H1 (cell line): ENCODE measurements around the gene TBC1D2B. TPM values are rescaled to one million over a fixed set of nuclear protein-coding genes. Genes with fewer than 3 reads are reported as not detected.

Experiments used
- CTCF ChIA-PET: fragments of 300-600 bp; sonication (Branson Sonifier 250); formaldehyde crosslinking; loops from one replicate; lab custom pipeline; 2021; ENCODE audit not compliant: partially characterized antibody; lab: Charles Lee
- POLR2A ChIA-PET: fragments of 300-600 bp; sonication (Branson Sonifier 250); formaldehyde crosslinking; loops from one replicate; lab custom pipeline; 2021; ENCODE audit warnings: inconsistent platforms; ENCODE audit not compliant: partially characterized antibody; lab: Charles Lee
- DNase-seq, 2 experiments: peaks; one replicate each; pipeline versions ENCODE4 v3.0.0 to v3.0.0-alpha.2; 2010 to 2022; ENCODE audit warnings: low spot score in 2 of 2, low read depth in 1 of 2, mixed read lengths in 1 of 2
- FAIRE-seq: peaks from 2 replicates; lab custom pipeline; 2011; peaks lifted over from hg19 to GRCh38; lab: Jason Lieb, UNC
- H2AFZ ChIP-seq: 2 replicates; pipeline ENCODE4 v1.8.1; 2012; ENCODE audit warnings: low read length, inconsistent platforms
- H2AK5ac ChIP-seq: 2 replicates; pipeline ENCODE4 v1.6.1; 2013; ENCODE audit warnings: low read depth, low read length
- H2BK120ac ChIP-seq: replicated peaks from 2 replicates; pipeline ENCODE3; 2013; ENCODE audit warnings: low read depth, low read length, inconsistent platforms
- H2BK12ac ChIP-seq: 2 replicates; pipeline ENCODE4 v1.6.1; 2013; ENCODE audit warnings: low read depth, low read length
- H2BK15ac ChIP-seq: 2 replicates; pipeline ENCODE4 v1.6.1; 2013; ENCODE audit warnings: low read length
- H2BK20ac ChIP-seq: 2 replicates; pipeline ENCODE4 v1.6.1; 2013; ENCODE audit warnings: low read length
- H2BK5ac ChIP-seq: 2 replicates; pipeline ENCODE4 v1.6.1; 2013; ENCODE audit warnings: low read depth, low read length
- H3K14ac ChIP-seq: 2 replicates; pipeline ENCODE4 v1.6.1; 2013; ENCODE audit warnings: inconsistent platforms; ENCODE audit not compliant: insufficient read length
- H3K18ac ChIP-seq: 2 replicates; pipeline ENCODE4 v1.6.1; 2013; ENCODE audit warnings: low read length; ENCODE audit errors: extremely low read depth
- H3K23ac ChIP-seq: 2 replicates; pipeline ENCODE4 v1.6.1; 2013; ENCODE audit warnings: inconsistent platforms; ENCODE audit not compliant: insufficient read length
- H3K23me2 ChIP-seq: 2 replicates; pipeline ENCODE4 v1.6.1; 2013; ENCODE audit warnings: low read depth, low read length
- H3K27ac ChIP-seq: 2 replicates; pipeline ENCODE4 v1.6.1; 2011; ENCODE audit warnings: low read depth, low read length, inconsistent platforms
- H3K27me3 ChIP-seq, 4 experiments: replicated peaks in 1 of 4; 1 replicate in 1 of 4; 2 replicates in 3 of 4; pipeline versions ENCODE4 v1.6.1 to v1.8.1; 2011 to 2013; ENCODE audit warnings: low read length in 3 of 4, mild to moderate bottlenecking in 3 of 4, inconsistent platforms in 2 of 4, mixed read lengths in 2 of 4, moderate library complexity in 1 of 4; ENCODE audit not compliant: control insufficient read depth in 3 of 4, insufficient read depth in 3 of 4; ENCODE audit errors: extremely low read depth in 1 of 4
- H3K36me3 ChIP-seq, 4 experiments: 2 replicates each; pipeline versions ENCODE4 v1.6.1 to v1.8.1; 2011 to 2013; ENCODE audit warnings: mild to moderate bottlenecking in 4 of 4, low read length in 3 of 4, moderate library complexity in 2 of 4, control low read depth in 1 of 4, inconsistent platforms in 1 of 4; ENCODE audit not compliant: insufficient read depth in 4 of 4, control insufficient read depth in 2 of 4
- H3K4ac ChIP-seq: replicated peaks from 2 replicates; pipeline ENCODE3; 2013; ENCODE audit warnings: low read length, low read depth, mixed read lengths, inconsistent platforms; ENCODE audit not compliant: insufficient read length
- H3K4me1 ChIP-seq, 4 experiments: replicated peaks in 1 of 4; 1 replicate in 1 of 4; 2 replicates in 3 of 4; pipeline versions ENCODE4 v1.6.1 to v1.8.1; 2011 to 2013; ENCODE audit warnings: low read length in 3 of 4, inconsistent platforms in 2 of 4, mixed read lengths in 1 of 4; ENCODE audit not compliant: insufficient read depth in 4 of 4, control insufficient read depth in 3 of 4
- H3K4me2 ChIP-seq, 2 experiments: 2 replicates each; pipeline versions ENCODE4 v1.6.1 to v1.8.1; 2011 to 2013; ENCODE audit warnings: low read depth in 2 of 2, low read length in 2 of 2, control low read depth in 1 of 2, inconsistent platforms in 1 of 2, mild to moderate bottlenecking in 1 of 2; ENCODE audit not compliant: insufficient read depth in 1 of 2
- H3K4me3 ChIP-seq, 4 experiments: fragments of 200-600, 300-600 bp in 1 of 4; sonication (generic), shearing (Covaris generic), sonication (Bioruptor Twin) in 1 of 4; 2 replicates each; pipeline versions ENCODE4 v1.5.1 to v1.8.1; 2011 to 2016; ENCODE audit warnings: low read length in 4 of 4, low read depth in 3 of 4, control low read depth in 2 of 4, inconsistent platforms in 2 of 4, mild to moderate bottlenecking in 2 of 4, mixed read lengths in 1 of 4, moderate library complexity in 1 of 4; ENCODE audit not compliant: insufficient read depth in 2 of 4; ENCODE audit errors: extremely low read depth in 1 of 4
- H3K56ac ChIP-seq: replicated peaks from 2 replicates; pipeline ENCODE3; 2013; ENCODE audit warnings: low read depth, mild to moderate bottlenecking, mixed read lengths, low read length, inconsistent platforms; ENCODE audit not compliant: insufficient read length
- H3K79me1 ChIP-seq: 2 replicates; pipeline ENCODE4 v1.6.1; 2013; ENCODE audit warnings: low read depth, low read length, control low read depth
- H3K79me2 ChIP-seq, 2 experiments: 2 replicates each; pipeline versions ENCODE4 v1.6.1 to v1.8.1; 2012 to 2013; ENCODE audit warnings: low read length in 2 of 2, mild to moderate bottlenecking in 2 of 2, inconsistent platforms in 1 of 2; ENCODE audit not compliant: insufficient read depth in 2 of 2, control insufficient read depth in 1 of 2
- H3K9ac ChIP-seq, 4 experiments: replicated peaks in 1 of 4; 1 replicate in 1 of 4; 2 replicates in 3 of 4; pipeline versions ENCODE4 v1.6.1 to v1.8.1; 2011 to 2013; ENCODE audit warnings: low read depth in 3 of 4, low read length in 3 of 4, control low read depth in 2 of 4, mild to moderate bottlenecking in 2 of 4, moderate library complexity in 2 of 4, inconsistent platforms in 1 of 4; ENCODE audit errors: extremely low read depth in 1 of 4
- H3K9me3 ChIP-seq, 2 experiments: 2 replicates each; pipeline versions ENCODE4 v1.6.1 to v1.8.1; 2012 to 2013; ENCODE audit warnings: mild to moderate bottlenecking in 2 of 2, moderate library complexity in 2 of 2, control low read depth in 1 of 2, inconsistent platforms in 1 of 2, low read depth in 1 of 2, low read length in 1 of 2, mixed read lengths in 1 of 2; ENCODE audit not compliant: insufficient read depth in 2 of 2
- H4K20me1 ChIP-seq, 2 experiments: replicated peaks in 1 of 2; 2 replicates each; pipeline versions ENCODE3 to v1.8.1; 2011 to 2013; ENCODE audit warnings: inconsistent platforms in 2 of 2, low read length in 2 of 2, mild to moderate bottlenecking in 1 of 2; ENCODE audit not compliant: insufficient read depth in 2 of 2, control insufficient read depth in 1 of 2
- H4K5ac ChIP-seq: 2 replicates; pipeline ENCODE4 v1.6.1; 2013; ENCODE audit warnings: low read length, low read depth, mixed read lengths, inconsistent platforms; ENCODE audit not compliant: insufficient read length
- H4K8ac ChIP-seq: 2 replicates; pipeline ENCODE4 v1.8.0; 2013; ENCODE audit warnings: mild to moderate bottlenecking, moderate library complexity, low read length, inconsistent platforms; ENCODE audit not compliant: insufficient read depth; ENCODE audit errors: extremely low read depth
- H4K91ac ChIP-seq: replicated peaks from 2 replicates; pipeline ENCODE3; 2013; ENCODE audit warnings: low read length, mixed read lengths, inconsistent platforms; ENCODE audit not compliant: insufficient read length
- CBX8 ChIP-seq: fragments of 300-800, 300-1000 bp; sonication (generic); IDR thresholded peaks from 2 replicates; pipeline ENCODE4 v1.7.1; 2016; ENCODE audit warnings: low read depth, low read length, borderline replicate concordance
- CHD2 ChIP-seq: IDR thresholded peaks from 2 replicates; pipeline ENCODE4 v1.6.1; 2012; ENCODE audit warnings: low read length, improper control_type of control experiment
- KDM1A ChIP-seq: fragments of 200-600, 300-600 bp; sonication (generic); IDR thresholded peaks from 2 replicates; pipeline ENCODE4 v1.7.1; 2016; ENCODE audit warnings: mild to moderate bottlenecking, low read length, borderline replicate concordance
- MAX ChIP-seq: IDR thresholded peaks from 2 replicates; pipeline ENCODE4 v1.6.1; 2012; ENCODE audit warnings: inconsistent platforms
- SRF ChIP-seq: IDR thresholded peaks from 2 replicates; pipeline ENCODE4 v1.6.1; 2011; ENCODE audit warnings: mild to moderate bottlenecking, low read depth, low read length, moderate library complexity
- TAF1 ChIP-seq: IDR thresholded peaks from 2 replicates; pipeline ENCODE4 v1.6.1; 2011; ENCODE audit warnings: mild to moderate bottlenecking, low read depth, low read length
- TBP ChIP-seq: IDR thresholded peaks from 2 replicates; pipeline ENCODE4 v1.6.1; 2011; ENCODE audit warnings: low read depth, low read length, improper control_type of control experiment
- WGBS, 2 experiments: shearing (Covaris generic) in 1 of 2; methylation state at CpG; one replicate each; pipeline versions ENCODE4 v1.1.6 to v1.1.7; 2013 to 2015; ENCODE audit warnings: low lambda C conversion rate in 2 of 2, mixed read lengths in 2 of 2, inconsistent platforms in 1 of 2, low coverage in 1 of 2, missing lambda C conversion rate in 1 of 2; ENCODE audit not compliant: insufficient replicate concordance in 2 of 2, insufficient coverage in 1 of 2, insufficient read length in 1 of 2; ENCODE audit errors: extremely low coverage in 1 of 2, missing lambda C conversion rate in 1 of 2; 5-methylcytosine and 5-hydroxymethylcytosine counted together
- polyA plus RNA-seq, 7 experiments: library from polyadenylated mRNA; depleted of rRNA in 3 of 7; stranded (reverse) in 5 of 7; unstranded in 2 of 7; fragments of >200 nt in 5 of 7; fragments of 200-250 nt in 2 of 7; gene quantifications; 1 replicate in 5 of 7; 2 replicates in 1 of 7; 4 replicates in 1 of 7; pipeline versions ENCODE4 v1.2.1 to v1.2.3, GENCODE V29; 2011 to 2013; ENCODE audit warnings: missing spikeins in 2 of 7, mixed read lengths in 2 of 7
- total RNA-seq: library from RNA; stranded (reverse); fragmentation: NEBNext Ultra II Directional; extraction: Animal tissue kit (Norgen Biotek cat#: 25700); gene quantifications from 2 replicates; pipeline ENCODE4 v1.2.1, GENCODE V29; 2021

The TBC1D2B gene
- total and polyA plus RNA-seq, 2 of the 8 experiments (the other 6 are each of a cell fraction or from before 2014, with no cell fraction given) = 11.9 to 19.5 TPM

DNA sequence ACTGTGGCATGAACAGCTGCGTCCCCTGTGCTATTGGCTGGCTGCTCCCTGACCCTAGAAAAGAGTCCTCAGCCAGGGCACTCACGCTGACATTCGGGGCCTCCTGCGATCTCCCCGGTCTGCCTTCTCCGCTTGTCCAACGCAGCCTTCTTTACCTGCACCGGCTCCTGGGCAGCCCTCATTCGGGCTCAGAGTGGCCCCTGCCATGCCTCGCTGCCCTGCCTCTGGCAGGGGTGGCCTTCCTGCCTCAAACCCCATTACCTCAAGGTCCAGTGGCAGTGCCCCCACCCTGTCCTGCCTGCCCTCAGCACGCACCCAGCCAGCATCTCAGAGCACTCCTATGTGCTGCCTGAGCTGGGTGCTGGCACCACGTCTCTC is 86.5 kb downstream of the TBC1D2B start:
- WGBS, 2 experiments = 88% methylated on average over 12 of the region's 12 CpGs; no CpG with 5 or more reads in 1 of the 2 experiments
- Histone ChIP-seq H2BK120ac (no peak overlapping the region), H2BK15ac (no peak overlapping the region), H3K23ac (no peak overlapping the region), H2BK20ac (no peak overlapping the region), H2BK5ac (no peak overlapping the region; the same call in 1 of the 2 replicates), H4K5ac (no peak overlapping the region), H3K79me2 (no peaks in the 10 kb centered on the region), H3K9ac (no peak overlapping the region), H3K23me2 (no peaks in the 10 kb centered on the region), H3K4ac (no peak overlapping the region), H3K36me3 (no peaks in the 10 kb centered on the region), H3K4me3 (no peak overlapping the region), H4K8ac (no peak overlapping the region), H3K56ac (no peak overlapping the region), H3K4me2 (no peak overlapping the region), H3K79me1 (no peaks in the 10 kb centered on the region), H4K20me1 (no peaks in the 10 kb centered on the region), H3K4me1 (peaks cover 0 to 13% (median 8%) of the 10 kb centered on the region in 4 experiments; a peak in 5 of 7 replicates), H2BK12ac (no peak overlapping the region), H3K27me3 (no peaks in the 10 kb centered on the region), H4K91ac (no peak overlapping the region), H3K27ac (no peak overlapping the region), H3K18ac (no peak overlapping the region; the same call in 1 of the 2 replicates), H3K9me3 (no peaks in the 10 kb centered on the region), H3K14ac (no peak overlapping the region), H2AK5ac (no peak overlapping the region), H2AFZ (no peak overlapping the region)
- FAIRE-seq (no peak), DNase-seq (no peak)
- POLR2A ChIA-PET = no interaction called here
- CTCF ChIA-PET = interaction anchor here (1.0 to 5.6 kb wide), 7 partner anchors 9 to 117 kb away, joined by 3 to 37 read pairs (median 4); no protein-coding TSS in a partner anchor
- no peak for TF ChIP-seq CHD2
- TF ChIP-seq TAF1 = no peak
- no peak for TF ChIP-seq KDM1A
- no peak for TF ChIP-seq CBX8
- no peak for TF ChIP-seq MAX
- no peak for TF ChIP-seq TBP
- TF ChIP-seq SRF = no peak
